Lung (tissue), 12 donors: Measurements from ENCODE around the gene KDM3B. TPM values are rescaled to one million over a fixed set of nuclear protein-coding genes. Genes with fewer than 3 reads are reported as not detected.

Source experiments
- ATAC-seq: fragments of 200-7000 bp; cut with Tn5 transposase; one replicate; pipeline ENCODE4 v1.9.1; 2020; ENCODE audit warnings: moderate number of reproducible peaks; ENCODE audit not compliant: insufficient read depth, low FRiP score
- DNase-seq, 3 donors: peaks; one replicate each; pipeline ENCODE4 v3.0.0-alpha.2; 2013 to 2017
- H3K27ac ChIP-seq, 2 donors: one replicate each; pipeline ENCODE4 v1.5.1; 2013; ENCODE audit warnings: mild to moderate bottlenecking in 2 of 2, moderate library complexity in 2 of 2, control low read depth in 1 of 2, inconsistent platforms in 1 of 2, low read depth in 1 of 2, low read length in 1 of 2
- H3K27me3 ChIP-seq, 3 donors: one replicate each; pipeline ENCODE4 v1.5.1; 2013; ENCODE audit warnings: low read length in 2 of 3; ENCODE audit not compliant: control insufficient read depth in 3 of 3, insufficient read depth in 3 of 3
- H3K36me3 ChIP-seq, 4 donors: one replicate each; pipeline ENCODE4 v1.5.1; 2013; ENCODE audit warnings: low read length in 4 of 4, mild to moderate bottlenecking in 1 of 4, moderate library complexity in 1 of 4; ENCODE audit not compliant: control insufficient read depth in 4 of 4, insufficient read depth in 4 of 4
- H3K4me1 ChIP-seq, 5 donors: one replicate each; pipeline ENCODE4 v1.5.1; 2013; ENCODE audit warnings: low read length in 5 of 5, mild to moderate bottlenecking in 2 of 5, moderate library complexity in 1 of 5; ENCODE audit not compliant: control insufficient read depth in 5 of 5, insufficient read depth in 5 of 5
- H3K4me3 ChIP-seq: one replicate; pipeline ENCODE4 v1.5.1; 2013; ENCODE audit warnings: mild to moderate bottlenecking, control low read depth, moderate library complexity
- H3K9ac ChIP-seq, 2 donors: one replicate each; pipeline ENCODE4 v1.5.1; 2013; ENCODE audit warnings: low read length in 2 of 2, control low read depth in 1 of 2; ENCODE audit not compliant: insufficient read depth in 1 of 2
- H3K9me3 ChIP-seq, 4 donors: one replicate each; pipeline ENCODE4 v1.5.1; 2013; ENCODE audit warnings: low read length in 3 of 4, mild to moderate bottlenecking in 1 of 4, moderate library complexity in 1 of 4; ENCODE audit not compliant: control insufficient read depth in 4 of 4, insufficient read depth in 3 of 4
- WGBS, 2 donors: extraction: QIAGEN DNeasy Blood & Tissue Kit; methylation state at CpG; one replicate each; pipeline ENCODE4 v1.1.7; 2013; 5-methylcytosine and 5-hydroxymethylcytosine counted together
- polyA plus RNA-seq, 2 donors: library from polyadenylated mRNA; stranded (reverse); fragments of 200-250 nt; gene quantifications; one replicate each; pipeline ENCODE4 v1.2.1, GENCODE V29; 2013
- total RNA-seq, 2 donors: library from RNA; depleted of rRNA in 1 of 2; stranded (reverse); fragments of >200 nt in 1 of 2; gene quantifications; one replicate each; pipeline ENCODE4 v1.2.1, GENCODE V29; 2014 to 2021
- TF ChIP-seq, protein P1 (sequence below): IDR thresholded peaks from 2 replicates; pipeline ENCODE4 v1.5.1; 2012; ENCODE audit warnings: mild to moderate bottlenecking; ENCODE audit errors: control extremely low read depth, extremely low read depth
- donor health status: control.
- donor health status: control.
- donor health status: Bipolar disorder and iron deficiency.
- donor health status: healthy.
- donor health status: DM: yes; HTN: yes; CAD: no.

The KDM3B gene
- total and polyA plus RNA-seq, 4 donors, result 17.7 to 92.7 (median 37.5) TPM

GRCh38 chr5:138372225-138372624, 19.7 kb downstream of the KDM3B start:
- TF ChIP-seq, protein P1, sequence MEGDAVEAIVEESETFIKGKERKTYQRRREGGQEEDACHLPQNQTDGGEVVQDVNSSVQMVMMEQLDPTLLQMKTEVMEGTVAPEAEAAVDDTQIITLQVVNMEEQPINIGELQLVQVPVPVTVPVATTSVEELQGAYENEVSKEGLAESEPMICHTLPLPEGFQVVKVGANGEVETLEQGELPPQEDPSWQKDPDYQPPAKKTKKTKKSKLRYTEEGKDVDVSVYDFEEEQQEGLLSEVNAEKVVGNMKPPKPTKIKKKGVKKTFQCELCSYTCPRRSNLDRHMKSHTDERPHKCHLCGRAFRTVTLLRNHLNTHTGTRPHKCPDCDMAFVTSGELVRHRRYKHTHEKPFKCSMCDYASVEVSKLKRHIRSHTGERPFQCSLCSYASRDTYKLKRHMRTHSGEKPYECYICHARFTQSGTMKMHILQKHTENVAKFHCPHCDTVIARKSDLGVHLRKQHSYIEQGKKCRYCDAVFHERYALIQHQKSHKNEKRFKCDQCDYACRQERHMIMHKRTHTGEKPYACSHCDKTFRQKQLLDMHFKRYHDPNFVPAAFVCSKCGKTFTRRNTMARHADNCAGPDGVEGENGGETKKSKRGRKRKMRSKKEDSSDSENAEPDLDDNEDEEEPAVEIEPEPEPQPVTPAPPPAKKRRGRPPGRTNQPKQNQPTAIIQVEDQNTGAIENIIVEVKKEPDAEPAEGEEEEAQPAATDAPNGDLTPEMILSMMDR, result no peak
- no peak overlapping the region for H3K27ac ChIP-seq
- H3K4me1 ChIP-seq, result peaks cover 0 to 19% (median 2%) of the 10 kb centered on the region in 5 donors
- H3K4me3 ChIP-seq, result no peak overlapping the region
- H3K36me3 ChIP-seq, result peaks cover 3 to 9% (median 6%) of the 10 kb centered on the region in 4 donors
- H3K9ac ChIP-seq, result no peak overlapping the region
- no peaks in the 10 kb centered on the region for H3K27me3 ChIP-seq
- 73 to 88% methylated on average over 1 of the region's 1 CpG for WGBS, 2 donors
- no peak for DNase-seq
- no peak for ATAC-seq
- no peaks in the 10 kb centered on the region for H3K9me3 ChIP-seq

DNA sequence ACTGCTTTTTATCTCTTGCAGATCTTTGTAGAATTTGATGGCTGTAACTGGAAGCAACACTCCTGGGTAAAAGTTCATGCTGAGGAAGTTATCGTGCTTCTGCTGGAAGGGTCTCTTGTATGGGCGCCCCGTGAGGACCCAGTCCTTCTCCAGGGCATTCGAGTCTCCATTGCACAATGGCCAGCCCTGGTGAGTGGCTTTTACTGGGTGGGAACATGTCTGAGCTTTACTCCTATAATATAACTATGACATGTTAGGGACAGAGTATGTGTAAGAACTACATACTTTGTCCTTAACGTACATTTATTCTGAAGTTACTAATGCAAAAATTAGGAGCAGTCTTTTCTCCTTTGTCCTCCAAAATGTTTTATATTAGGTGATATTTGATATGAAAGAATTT, 20.2 kb downstream of the KDM3B start:
- Histone ChIP-seq H3K27ac (no peak overlapping the region), H3K4me1 (peaks cover 0 to 19% (median 2%) of the 10 kb centered on the region in 5 donors), H3K4me3 (no peak overlapping the region), H3K9me3 (no peaks in the 10 kb centered on the region), H3K27me3 (no peaks in the 10 kb centered on the region), H3K9ac (no peak overlapping the region), H3K36me3 (peaks cover 7 to 10% (median 10%) of the 10 kb centered on the region in 4 donors)
- TF ChIP-seq, protein P1, result no peak
- ATAC-seq (no peak), DNase-seq (no peak)
- WGBS, 2 donors, result 65 to 78% methylated on average over 5 of the region's 5 CpGs

- H3K27ac ChIP-seq, result no peak overlapping the region
- no peak overlapping the region for H3K4me3 ChIP-seq
- no peak overlapping the region for H3K9ac ChIP-seq
- H3K36me3 ChIP-seq, result peaks cover 17 to 50% (median 26%) of the 10 kb centered on the region in 4 donors
- TF ChIP-seq, protein P1, result no peak
- no peaks in the 10 kb centered on the region for H3K27me3 ChIP-seq
- ATAC-seq (no peak), DNase-seq (no peak)
- no peaks in the 10 kb centered on the region for H3K9me3 ChIP-seq
- 96 to 97% methylated on average over 8 of the region's 8 CpGs for WGBS, 2 donors
- H3K4me1 ChIP-seq, result no peaks in the 10 kb centered on the region
Observed at GRCh38 chr5:138382347-138382746, 29.9 kb downstream of the KDM3B start.

DNA sequence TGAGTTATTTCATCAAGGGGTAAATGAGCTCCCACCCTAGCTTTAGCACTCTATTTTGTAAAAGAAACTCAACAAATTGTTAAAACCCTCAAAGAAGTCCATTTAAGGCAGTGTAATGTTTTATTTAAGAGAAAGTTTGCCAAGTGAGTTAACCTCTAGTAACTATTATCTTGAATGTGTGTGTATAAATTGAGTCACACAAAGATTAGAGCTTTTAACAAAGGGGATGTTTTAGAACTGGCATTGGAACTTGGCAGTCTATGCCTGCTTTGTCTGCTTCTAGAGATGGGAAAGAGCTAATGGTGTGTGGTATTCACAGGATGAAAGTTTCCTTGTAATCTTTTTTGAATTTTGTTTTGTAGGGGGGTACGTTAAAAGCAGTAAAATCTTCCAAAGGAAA, 33.2 kb downstream of the KDM3B start:
- H3K36me3 ChIP-seq, result peaks cover 17 to 33% (median 21%) of the 10 kb centered on the region in 4 donors
- no peaks in the 10 kb centered on the region for H3K9me3 ChIP-seq
- H3K4me3 ChIP-seq, result no peak overlapping the region
- DNase-seq, result no peak
- H3K27me3 ChIP-seq, result no peaks in the 10 kb centered on the region
- no peak overlapping the region for H3K9ac ChIP-seq
- 92 to 100% methylated on average over 1 of the region's 1 CpG for WGBS, 2 donors
- ATAC-seq, result no peak
- no peak overlapping the region for H3K27ac ChIP-seq
- TF ChIP-seq, protein P1, result no peak
- no peaks in the 10 kb centered on the region for H3K4me1 ChIP-seq
